SK-N-SH (cell line): ENCODE measurements around the gene PIR. TPM values are rescaled to one million over a fixed set of nuclear protein-coding genes. Genes with fewer than 3 reads are reported as not detected.
A peak's percentile ranks its signal among the peaks of the same experiment; 100 is the strongest.

ENCODE experiments used
- CTCF ChIA-PET: fragments of 300-600, 350-600 bp; formaldehyde crosslinking; extraction: SDS; loops from one replicate; lab custom pipeline; 2021; lab: Yijun Ruan, JAX
- POLR2A ChIA-PET: fragments of 350-600 bp; sonication (Branson Sonifier 250); formaldehyde crosslinking; extraction: SDS; loops from one replicate; lab custom pipeline; 2020; ENCODE audit warnings: antibody characterized with exemption, inconsistent platforms; lab: Yijun Ruan, JAX
- DNase-seq: peaks from one replicate; pipeline ENCODE4 v3.0.0; 2012
- H2AFZ ChIP-seq: fragments of 200-600 bp; sonication (generic); 2 replicates; pipeline ENCODE4 v1.8.1; 2016; ENCODE audit warnings: antibody characterized with exemption, mild to moderate bottlenecking, low read depth
- H3F3A ChIP-seq: fragments of 200-600 bp; sonication (generic); replicated peaks from 2 replicates; pipeline ENCODE3; 2016; ENCODE audit warnings: antibody characterized with exemption, mild to moderate bottlenecking; ENCODE audit not compliant: insufficient read depth
- H3K27ac ChIP-seq, 2 experiments: fragments of 200-500 bp in 1 of 2; fragments of 200-600 bp in 1 of 2; sonication (Bioruptor generic) in 1 of 2; sonication (generic), shearing (Covaris generic) in 1 of 2; 2 replicates each; pipeline versions ENCODE4 v1.5.1 to v1.6.1; 2014 to 2016; ENCODE audit warnings: low read depth in 2 of 2, inconsistent platforms in 1 of 2, low read length in 1 of 2, mild to moderate bottlenecking in 1 of 2, mixed read lengths in 1 of 2
- H3K27me3 ChIP-seq: fragments of 200-600 bp; sonication (generic), shearing (Covaris generic); 2 replicates; pipeline ENCODE4 v1.6.1; 2016; ENCODE audit warnings: mixed run types; ENCODE audit not compliant: insufficient read depth
- H3K36me3 ChIP-seq, 2 experiments: fragments of 200-500 bp in 1 of 2; fragments of 200-600 bp in 1 of 2; sonication (Bioruptor generic) in 1 of 2; sonication (generic) in 1 of 2; replicated peaks in 1 of 2; 2 replicates each; pipeline versions ENCODE3 to v1.5.1; 2014 to 2016; ENCODE audit warnings: low read length in 1 of 2, mild to moderate bottlenecking in 1 of 2; ENCODE audit not compliant: insufficient read depth in 2 of 2, control insufficient read depth in 1 of 2
- H3K4me1 ChIP-seq, 2 experiments: fragments of 200-500 bp in 1 of 2; fragments of 200-600 bp in 1 of 2; sonication (Bioruptor generic) in 1 of 2; sonication (generic), shearing (Covaris generic) in 1 of 2; 2 replicates each; pipeline versions ENCODE4 v1.5.1 to v1.6.1; 2014 to 2016; ENCODE audit warnings: low read depth in 1 of 2, low read length in 1 of 2, mixed run types in 1 of 2; ENCODE audit not compliant: insufficient read depth in 2 of 2, control insufficient read depth in 1 of 2
- H3K4me2 ChIP-seq: fragments of 200-600 bp; sonication (generic), shearing (Covaris generic); 2 replicates; pipeline ENCODE4 v1.6.1; 2017; ENCODE audit warnings: mixed run types
- H3K4me3 ChIP-seq, 2 experiments: fragments of 200-500 bp in 1 of 2; fragments of 200-600 bp in 1 of 2; sonication (Bioruptor generic) in 1 of 2; sonication (generic), shearing (Covaris generic) in 1 of 2; 2 replicates each; pipeline versions ENCODE4 v1.5.1 to v1.8.1; 2014 to 2016; ENCODE audit warnings: low read depth in 2 of 2, inconsistent platforms in 1 of 2, low read length in 1 of 2, mild to moderate bottlenecking in 1 of 2, mixed read lengths in 1 of 2, moderate library complexity in 1 of 2
- H3K79me2 ChIP-seq: fragments of 200-600 bp; sonication (generic); 2 replicates; pipeline ENCODE4 v1.8.1; 2017; ENCODE audit warnings: mild to moderate bottlenecking; ENCODE audit not compliant: insufficient read depth
- H3K9ac ChIP-seq: fragments of 200-600 bp; sonication (generic); 2 replicates; pipeline ENCODE4 v1.6.1; 2017; ENCODE audit warnings: mixed run types
- H3K9me2 ChIP-seq: fragments of 200-600 bp; sonication (generic); 2 replicates; pipeline ENCODE4 v1.6.1; 2017; ENCODE audit warnings: mixed run types
- H3K9me3 ChIP-seq: fragments of 200-600 bp; sonication (generic); 2 replicates; pipeline ENCODE4 v1.6.1; 2017; ENCODE audit warnings: mixed run types, mild to moderate bottlenecking, moderate library complexity
- H4K20me1 ChIP-seq: fragments of 200-600 bp; sonication (generic); 2 replicates; pipeline ENCODE4 v1.6.1; 2017; ENCODE audit warnings: mild to moderate bottlenecking, mixed run types; ENCODE audit not compliant: insufficient read depth
- CHD2 ChIP-seq: fragments of 150-350 bp; IDR thresholded peaks from 2 replicates; pipeline ENCODE4 v1.6.1; 2018; ENCODE audit warnings: low read length; ENCODE audit not compliant: partially characterized antibody
- EP300 ChIP-seq, 2 experiments: IDR thresholded peaks; 2 replicates each; pipeline versions ENCODE4 v1.4.0 to v1.6.1; 2012; ENCODE audit warnings: borderline replicate concordance in 1 of 2, low read depth in 1 of 2, low read length in 1 of 2
- GABPA ChIP-seq: IDR thresholded peaks from 2 replicates; pipeline ENCODE4 v1.4.0; 2012; ENCODE audit warnings: low read depth, mild to moderate bottlenecking
- GATA2 ChIP-seq: sonication (generic); formaldehyde crosslinking; IDR thresholded peaks from 2 replicates; pipeline ENCODE4 v1.5.0; 2020; ENCODE audit warnings: mild to moderate bottlenecking, missing genetic modification reagents
- MXI1 ChIP-seq: IDR thresholded peaks from 2 replicates; pipeline ENCODE4 v1.6.1; 2012; ENCODE audit warnings: mild to moderate bottlenecking, low read depth, low read length, improper control_type of control experiment
- NFIC ChIP-seq: IDR thresholded peaks from 2 replicates; pipeline ENCODE4 v1.4.0; 2012; ENCODE audit warnings: borderline replicate concordance
- RAD21 ChIP-seq: IDR thresholded peaks from 2 replicates; pipeline ENCODE4 v1.6.1; 2012; ENCODE audit warnings: mild to moderate bottlenecking, low read length
- RCOR1 ChIP-seq: fragments of 150-350 bp; IDR thresholded peaks from 2 replicates; pipeline ENCODE4 v1.6.1; 2017; ENCODE audit warnings: antibody characterized with exemption, low read length
- RXRA ChIP-seq: IDR thresholded peaks from 2 replicates; pipeline ENCODE4 v1.4.0; 2012; ENCODE audit warnings: low read depth, mild to moderate bottlenecking, borderline replicate concordance
- SIN3A ChIP-seq: IDR thresholded peaks from 2 replicates; pipeline ENCODE4 v1.6.1; 2012; ENCODE audit warnings: low read depth, mild to moderate bottlenecking, low read length, moderate library complexity, borderline replicate concordance
- SMC3 ChIP-seq: IDR thresholded peaks from 2 replicates; pipeline ENCODE4 v1.6.1; 2012; ENCODE audit warnings: low read depth, low read length, improper control_type of control experiment
- YY1 ChIP-seq: IDR thresholded peaks from 2 replicates; pipeline ENCODE4 v1.4.0; 2012; ENCODE audit warnings: low read depth, mild to moderate bottlenecking
- WGBS: methylation state at CpG from one replicate; pipeline ENCODE4 v1.1.6; 2017; ENCODE audit warnings: low lambda C conversion rate; 5-methylcytosine and 5-hydroxymethylcytosine counted together
- polyA plus RNA-seq, 3 experiments: library from polyadenylated mRNA; depleted of rRNA; stranded (reverse); fragments of >200 nt; gene quantifications; 2 replicates each; pipeline ENCODE4 v1.2.3, GENCODE V29; 2012
- TF ChIP-seq, protein P1 (sequence below): fragments of 200-600 bp; sonication (generic); IDR thresholded peaks from 2 replicates; pipeline ENCODE4 v1.6.1; 2017; ENCODE audit warnings: antibody characterized with exemption, mild to moderate bottlenecking, moderate library complexity
- TF ChIP-seq, protein P2 (sequence below): IDR thresholded peaks from 2 replicates; pipeline ENCODE4 v1.4.0; 2012; ENCODE audit warnings: low read depth, borderline replicate concordance

Gene PIR
- polyA plus RNA-seq, 1 of the 3 experiments (the other 2 are of a cell fraction), result 12.3 TPM

GRCh38 chrX:15468036-15468435 lies 25.1 kb downstream of the PIR start:
- Histone ChIP-seq H3K79me2 (no peaks in the 10 kb centered on the region), H3K9me3 (no peaks in the 10 kb centered on the region), H3K9me2 (no peaks in the 10 kb centered on the region), H3K27me3 (no peaks in the 10 kb centered on the region), H3K4me3 (no peak overlapping the region), H4K20me1 (no peaks in the 10 kb centered on the region), H3F3A (no peaks in the 10 kb centered on the region), H3K4me1 (peaks cover 0 to 18% of the 10 kb centered on the region in 2 experiments; a peak in 2 of 4 replicates), H3K9ac (no peak overlapping the region), H3K36me3 (no peaks in the 10 kb centered on the region), H3K4me2 (no peak overlapping the region)
- WGBS, result 14% methylated on average over 4 of the region's 4 CpGs
- peak; percentile 43 for DNase-seq
- POLR2A ChIA-PET, result no interaction called here
- TF ChIP-seq SMC3 (peak; percentile 87), RAD21 (peak; percentile 86), EP300 (IDR thresholded peaks at IDR 0.05; ENCODE audit: borderline replicate concordance in 1 of 2, low read depth in 1 of 2, low read length in 1 of 2) (peak in 1 of 2 experiments; percentile 76; a peak in 2 of 4 replicates), MXI1 (peak; percentile 58; the same call in 1 of the 2 replicates), GABPA (no peak), RXRA (no peak), NFIC (no peak), RCOR1 (peak; percentile 12; the same call in 1 of the 2 replicates), YY1 (no peak), CHD2 (peak; percentile 43), GATA2 (CRISPR knock-in tag) (0 out of 2 replicates have a peak, but pooled peaks have one; percentile 28)
- TF ChIP-seq, protein P1, sequence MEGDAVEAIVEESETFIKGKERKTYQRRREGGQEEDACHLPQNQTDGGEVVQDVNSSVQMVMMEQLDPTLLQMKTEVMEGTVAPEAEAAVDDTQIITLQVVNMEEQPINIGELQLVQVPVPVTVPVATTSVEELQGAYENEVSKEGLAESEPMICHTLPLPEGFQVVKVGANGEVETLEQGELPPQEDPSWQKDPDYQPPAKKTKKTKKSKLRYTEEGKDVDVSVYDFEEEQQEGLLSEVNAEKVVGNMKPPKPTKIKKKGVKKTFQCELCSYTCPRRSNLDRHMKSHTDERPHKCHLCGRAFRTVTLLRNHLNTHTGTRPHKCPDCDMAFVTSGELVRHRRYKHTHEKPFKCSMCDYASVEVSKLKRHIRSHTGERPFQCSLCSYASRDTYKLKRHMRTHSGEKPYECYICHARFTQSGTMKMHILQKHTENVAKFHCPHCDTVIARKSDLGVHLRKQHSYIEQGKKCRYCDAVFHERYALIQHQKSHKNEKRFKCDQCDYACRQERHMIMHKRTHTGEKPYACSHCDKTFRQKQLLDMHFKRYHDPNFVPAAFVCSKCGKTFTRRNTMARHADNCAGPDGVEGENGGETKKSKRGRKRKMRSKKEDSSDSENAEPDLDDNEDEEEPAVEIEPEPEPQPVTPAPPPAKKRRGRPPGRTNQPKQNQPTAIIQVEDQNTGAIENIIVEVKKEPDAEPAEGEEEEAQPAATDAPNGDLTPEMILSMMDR, result peak; percentile 68
- TF ChIP-seq, protein P2, sequence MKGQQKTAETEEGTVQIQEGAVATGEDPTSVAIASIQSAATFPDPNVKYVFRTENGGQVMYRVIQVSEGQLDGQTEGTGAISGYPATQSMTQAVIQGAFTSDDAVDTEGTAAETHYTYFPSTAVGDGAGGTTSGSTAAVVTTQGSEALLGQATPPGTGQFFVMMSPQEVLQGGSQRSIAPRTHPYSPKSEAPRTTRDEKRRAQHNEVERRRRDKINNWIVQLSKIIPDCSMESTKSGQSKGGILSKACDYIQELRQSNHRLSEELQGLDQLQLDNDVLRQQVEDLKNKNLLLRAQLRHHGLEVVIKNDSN, result no peak
- TF ChIP-seq, all 33 proteins: peak for 8
- no peak overlapping the region for H2AFZ ChIP-seq
- peak overlapping the region in 1 of 2 experiments; percentile 99; a peak in 2 of 4 replicates for H3K27ac ChIP-seq
- CTCF ChIA-PET, result interaction anchor here (0.6 to 5.6 kb wide), 30 partner anchors 9 to 361 kb away, joined by 3 to 108 read pairs (median 4); partner anchors contain the start of gene PIR

DNA sequence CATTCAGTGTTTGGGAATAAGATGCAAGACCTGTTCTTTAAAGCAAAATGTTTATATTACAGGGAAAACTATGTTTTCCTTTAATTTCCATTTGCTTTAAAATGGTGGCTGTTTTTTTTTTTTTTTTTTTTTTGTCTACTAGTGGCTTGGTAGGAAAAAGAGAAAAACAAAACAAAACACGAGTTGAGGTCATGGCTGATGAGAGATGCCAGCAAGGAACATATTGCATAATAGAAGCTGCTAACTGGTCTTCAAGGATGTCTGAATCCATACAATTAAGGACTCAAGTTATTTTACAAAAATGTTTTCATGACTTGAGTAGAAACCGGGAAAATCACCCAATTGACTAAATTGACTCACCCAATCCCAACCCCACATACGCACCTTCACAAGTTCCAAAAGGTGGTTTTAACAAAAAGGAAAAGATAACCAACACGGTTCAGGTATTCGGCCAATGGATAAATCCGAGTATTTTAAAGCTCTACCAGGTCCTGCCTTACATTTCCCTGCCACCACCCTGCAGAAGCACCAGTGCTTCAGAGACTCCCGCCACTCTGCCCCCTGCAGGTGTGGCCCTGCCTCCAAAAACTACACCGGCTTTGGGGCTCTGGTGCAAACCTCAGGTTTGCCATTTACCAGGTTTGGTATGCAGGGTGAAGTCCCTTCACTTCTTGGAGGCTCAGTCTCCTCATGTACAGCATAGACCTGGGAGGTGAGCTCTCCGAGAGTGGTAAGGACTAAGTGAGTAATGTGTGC lies 27.1 kb downstream of the PIR start:
- POLR2A ChIA-PET, result interaction anchor here (0.5 kb wide), 1 partner anchor 48 kb away, joined by 3 read pairs; no protein-coding TSS in a partner anchor
- H3K4me1 ChIP-seq, result peaks cover 0 to 21% of the 10 kb centered on the region in 2 experiments; a peak in 2 of 4 replicates
- 72% methylated on average over 9 of the region's 9 CpGs for WGBS
- H3K27me3 ChIP-seq, result no peaks in the 10 kb centered on the region
- H3F3A ChIP-seq, result no peaks in the 10 kb centered on the region
- CTCF ChIA-PET, result interaction anchor here (1.1 to 5.6 kb wide), 12 partner anchors 8 to 359 kb away, joined by 3 to 108 read pairs (median 7); no protein-coding TSS in a partner anchor
- DNase-seq, result no peak
- peak overlapping the region; percentile 22 to 99; a peak in 3 of 4 replicates for H3K27ac ChIP-seq
- no peaks in the 10 kb centered on the region for H3K36me3 ChIP-seq
- no peaks in the 10 kb centered on the region for H3K79me2 ChIP-seq
- no peak overlapping the region for H2AFZ ChIP-seq
- H3K9me3 ChIP-seq, result no peaks in the 10 kb centered on the region
- H3K4me3 ChIP-seq, result no peak overlapping the region
- H3K9me2 ChIP-seq, result no peaks in the 10 kb centered on the region
- H3K4me2 ChIP-seq, result no peak overlapping the region
- no peak overlapping the region for H3K9ac ChIP-seq
- TF ChIP-seq SIN3A (no peak), EP300 (IDR thresholded peaks at IDR 0.05; ENCODE audit: borderline replicate concordance in 1 of 2, low read depth in 1 of 2, low read length in 1 of 2) (no peak), GABPA (no peak)
- TF ChIP-seq, protein P1, result peak; percentile 16; the same call in 1 of the 2 replicates
- no peaks in the 10 kb centered on the region for H4K20me1 ChIP-seq
